ENCODE data around the gene LIPA. TPM values are rescaled to one million over a fixed set of nuclear protein-coding genes. Genes with fewer than 3 reads are reported as not detected.

Gene LIPA
- 270 and 319 TPM in 2 replicates for total RNA-seq

GRCh38 chr10:89251409-89252224, at the start of gene LIPA:
TSS of gene LIPA (minus strand) at chr10:89251775. CDS start at chr10:89247648, 4,127 bp downstream.

GRCh38 chr10:89207181-89207800, 44.3 kb downstream of the LIPA start, which contains the start of gene CH25H:
TSS of gene CH25H (minus strand) at chr10:89207317. CDS start at chr10:89207292, 25 bp downstream.

Other genes with a start within 250 kb of the LIPA start
- gene CH25H, start 44.5 kb downstream of the LIPA start, total RNA-seq: 3.8 and 6.3 TPM in 2 replicates
- gene IFIT2, start 50.3 kb upstream of the LIPA start, total RNA-seq: 8.9 and 25.2 TPM in 2 replicates
- gene IFIT3, start 76.2 kb upstream of the LIPA start, total RNA-seq: 11.2 and 18.7 TPM in 2 replicates
- gene IFIT1B, start 126.3 kb upstream of the LIPA start, total RNA-seq: not detected in 2 replicates
- 0.77 and 1.5 TPM in 2 replicates for gene IFIT1, start 140.8 kb upstream of the LIPA start, total RNA-seq
- 13.4 and 14.0 TPM in 2 replicates for gene IFIT5, start 162.8 kb upstream of the LIPA start, total RNA-seq